ENCODE results near the gene RAB3B.
"Not testable (repeated sequence)": the region's sequence is repeated elsewhere in the genome, so short reads cannot be mapped to it uniquely, and the experiment has no call there.

The RAB3B gene

GRCh38 chr1:51989582-51990477, 670 bp downstream of the RAB3B start:
- peak; percentile 23 for DNase-seq (ENCODE audit: low spot score)

GRCh38 chr1:51988254-51988653, 2.2 kb downstream of the RAB3B start:
- no peak for DNase-seq (ENCODE audit: low spot score)

- DNase-seq (ENCODE audit: low spot score): no peak
Measured at GRCh38 chr1:51986718-51987117, 3.8 kb downstream of the RAB3B start.

GRCh38 chr1:51982161-51982560, 8.3 kb downstream of the RAB3B start:
- no peak for DNase-seq (ENCODE audit: low spot score)

- DNase-seq (ENCODE audit: low spot score): no peak
Measured at GRCh38 chr1:51981555-51981954, 8.9 kb downstream of the RAB3B start.

GRCh38 chr1:51978099-51978498, 12.4 kb downstream of the RAB3B start:
- DNase-seq (ENCODE audit: low spot score): no peak

- DNase-seq (ENCODE audit: low spot score): no peak
Measured at GRCh38 chr1:51976846-51977602, 13.5 kb downstream of the RAB3B start.

- no peak for DNase-seq (ENCODE audit: low spot score)
Measured at GRCh38 chr1:51973587-51974474, 16.7 kb downstream of the RAB3B start.

GRCh38 chr1:51969038-51969705, 21.3 kb downstream of the RAB3B start:
- peak; percentile 86 for DNase-seq (ENCODE audit: low spot score)

- DNase-seq (ENCODE audit: low spot score): no peak
Measured at GRCh38 chr1:51968632-51969031, 21.9 kb downstream of the RAB3B start.

GRCh38 chr1:51967213-51967791, 23.2 kb downstream of the RAB3B start:
- not testable (repeated sequence) for DNase-seq (ENCODE audit: low spot score)

GRCh38 chr1:51966559-51966958, 23.9 kb downstream of the RAB3B start:
- no peak for DNase-seq (ENCODE audit: low spot score)

GRCh38 chr1:51964309-51964696, 26.2 kb downstream of the RAB3B start:
- no peak for DNase-seq (ENCODE audit: low spot score)

- DNase-seq (ENCODE audit: low spot score): no peak
Measured at GRCh38 chr1:51963592-51964308, 26.8 kb downstream of the RAB3B start.

- DNase-seq (ENCODE audit: low spot score): no peak
Measured at GRCh38 chr1:51962486-51963356, 27.8 kb downstream of the RAB3B start.

- no peak for DNase-seq (ENCODE audit: low spot score)
Measured at GRCh38 chr1:51961954-51962353, 28.5 kb downstream of the RAB3B start.

GRCh38 chr1:51961231-51961630, 29.3 kb downstream of the RAB3B start:
- DNase-seq (ENCODE audit: low spot score): no peak

- DNase-seq (ENCODE audit: low spot score): no peak
Measured at GRCh38 chr1:51960262-51960661, 30.2 kb downstream of the RAB3B start.

- DNase-seq (ENCODE audit: low spot score): no peak
Measured at GRCh38 chr1:51958824-51959223, 31.7 kb downstream of the RAB3B start.

GRCh38 chr1:51957618-51958017, 32.9 kb downstream of the RAB3B start:
- no peak for DNase-seq (ENCODE audit: low spot score)
